ENCODE measurements around the gene SRGAP3.

SRGAP3 gene

DNA sequence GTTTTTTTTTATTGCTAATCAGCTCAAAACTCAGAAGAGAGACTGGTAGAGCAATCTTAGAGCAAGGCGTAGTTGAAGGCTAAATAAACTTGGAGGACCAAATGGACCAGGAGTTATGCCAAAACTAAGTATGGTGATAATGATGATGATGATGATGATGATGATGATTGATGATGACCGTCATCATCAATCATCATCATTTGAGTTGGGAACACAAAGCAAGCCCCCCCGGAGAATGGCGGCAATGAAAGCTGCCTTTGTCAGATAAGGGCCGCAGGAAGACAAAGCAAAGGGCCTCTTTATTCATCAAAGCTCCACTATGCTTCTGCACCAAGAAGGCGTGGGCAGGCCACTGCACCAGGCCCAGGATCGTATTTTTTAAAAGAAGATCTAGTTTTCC, 204.1 kb downstream of the SRGAP3 start:
- no peak for DNase-seq (ENCODE audit: low read depth)

DNA sequence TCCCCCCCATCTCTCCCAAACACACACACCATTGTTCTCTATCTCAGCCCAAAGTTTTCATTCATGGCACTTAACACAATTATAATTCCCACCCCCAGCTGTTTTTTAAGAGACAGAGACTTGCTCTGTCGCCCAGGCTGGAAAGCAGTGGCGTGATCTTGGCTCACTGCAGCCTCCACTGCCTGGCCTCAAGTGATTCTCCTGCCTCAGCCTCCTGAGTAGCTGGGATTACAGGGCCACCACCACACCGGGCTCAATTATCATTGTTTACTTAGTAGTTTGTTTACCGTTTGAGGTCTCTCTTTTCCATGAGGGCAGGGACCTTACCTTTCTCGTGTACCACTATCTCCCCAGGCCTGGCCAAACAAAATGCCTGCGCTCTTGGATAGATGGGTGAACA, 206.4 kb downstream of the SRGAP3 start:
- DNase-seq (ENCODE audit: low read depth) = no peak

DNA sequence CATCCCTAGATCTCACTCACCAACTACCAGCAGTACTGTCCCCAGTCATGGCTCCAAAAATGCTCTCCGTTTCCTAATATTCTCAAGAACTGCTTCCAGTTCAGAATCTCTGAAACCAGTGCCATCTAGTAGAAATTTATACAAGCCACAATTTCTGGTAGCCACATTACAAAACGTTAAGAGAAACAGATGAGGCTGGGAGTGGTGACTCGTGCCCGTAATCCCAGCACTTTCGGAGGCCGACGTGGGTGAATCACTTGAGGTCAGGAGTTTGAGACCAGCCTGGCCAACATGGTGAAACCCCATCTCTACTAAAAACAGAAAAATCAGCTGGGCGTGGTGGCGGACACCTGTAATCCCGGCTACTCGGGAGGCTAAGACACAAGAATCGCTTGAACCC, 207.8 kb downstream of the SRGAP3 start:
- DNase-seq (ENCODE audit: low read depth) = no peak

DNA sequence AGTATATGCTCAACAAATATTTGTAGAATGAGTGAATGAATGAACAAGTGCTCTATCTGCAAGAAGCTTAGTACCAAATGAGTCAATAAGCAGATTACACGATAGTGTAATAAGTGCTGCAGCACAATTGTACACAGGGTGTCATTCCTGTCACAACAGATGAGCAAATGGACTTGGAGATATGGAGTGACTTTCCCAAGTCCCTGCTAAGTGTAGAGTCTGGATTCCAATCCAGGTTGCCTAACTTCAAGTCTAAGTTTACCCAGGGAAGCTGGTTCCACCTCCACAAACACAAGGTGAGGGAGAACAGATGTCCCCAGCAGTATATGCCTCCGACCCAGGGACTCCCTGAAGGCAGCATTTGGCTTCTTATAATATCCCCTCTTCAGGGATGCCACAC, 208.4 kb downstream of the SRGAP3 start:
- no peak for DNase-seq (ENCODE audit: low read depth)

DNA sequence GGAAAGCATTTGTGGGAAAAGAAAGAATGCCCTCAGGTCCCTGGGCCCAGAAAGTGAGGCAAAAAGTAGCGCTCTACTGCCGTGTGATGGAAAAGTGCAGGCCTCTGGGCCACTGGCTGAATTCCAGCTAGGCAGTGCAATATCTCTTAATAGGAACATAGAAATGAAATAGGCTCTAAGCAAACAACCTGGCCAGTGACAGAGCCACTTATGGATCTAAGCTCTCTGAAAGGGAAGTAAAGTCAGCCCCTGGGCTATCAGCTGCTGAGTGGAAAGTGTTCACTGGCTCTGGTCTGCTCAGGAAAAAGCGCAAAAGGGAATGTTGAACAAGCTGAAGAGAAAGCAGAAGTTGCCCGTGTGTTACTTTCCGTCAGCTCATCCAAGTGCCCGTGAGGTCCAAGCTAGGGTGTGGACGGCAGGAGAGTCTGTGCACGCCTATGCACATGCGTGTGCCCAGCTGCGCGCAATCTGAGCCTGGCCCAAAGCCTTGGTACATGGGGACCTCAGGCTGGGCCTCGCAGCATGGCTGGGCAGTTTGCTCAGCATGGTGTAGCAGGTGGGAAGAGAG, 212.2 kb downstream of the SRGAP3 start:
- no peak for DNase-seq (ENCODE audit: low read depth)

DNA sequence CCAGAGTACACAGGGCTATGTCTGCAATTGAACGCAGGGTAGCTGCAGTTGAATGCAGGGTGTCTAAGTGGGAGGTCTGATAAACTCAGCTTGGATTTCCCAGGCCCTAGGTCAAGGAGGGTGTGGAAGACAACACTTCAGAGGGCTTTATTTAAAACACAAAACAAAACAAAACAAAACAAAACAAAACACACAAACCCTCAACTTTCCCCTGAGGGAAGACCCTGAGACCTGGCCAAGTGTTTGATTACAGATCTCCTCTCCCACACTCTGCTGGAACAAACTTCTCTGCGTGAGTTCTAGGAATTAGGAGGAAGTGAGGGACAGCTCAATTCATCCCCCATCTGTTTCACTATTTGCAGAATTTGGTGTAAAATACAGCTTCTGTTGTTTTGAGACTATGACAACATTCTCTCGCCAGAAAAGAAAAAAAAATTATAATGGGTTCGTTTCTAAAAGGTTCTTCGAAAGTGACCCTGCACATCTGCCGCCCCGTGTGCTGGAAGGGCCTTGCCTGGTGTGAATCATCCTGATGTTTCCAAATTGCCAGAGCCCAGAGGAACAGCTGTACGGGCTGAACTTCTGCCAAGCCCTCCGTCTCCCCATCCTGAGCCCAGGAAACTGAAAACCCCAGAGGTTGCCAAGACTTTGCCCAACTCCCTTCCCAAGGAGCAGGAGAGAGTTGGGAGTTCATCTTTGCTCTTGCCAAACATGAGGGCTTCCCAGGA, 212.9 kb downstream of the SRGAP3 start:
- no peak for DNase-seq (ENCODE audit: low read depth)

DNA sequence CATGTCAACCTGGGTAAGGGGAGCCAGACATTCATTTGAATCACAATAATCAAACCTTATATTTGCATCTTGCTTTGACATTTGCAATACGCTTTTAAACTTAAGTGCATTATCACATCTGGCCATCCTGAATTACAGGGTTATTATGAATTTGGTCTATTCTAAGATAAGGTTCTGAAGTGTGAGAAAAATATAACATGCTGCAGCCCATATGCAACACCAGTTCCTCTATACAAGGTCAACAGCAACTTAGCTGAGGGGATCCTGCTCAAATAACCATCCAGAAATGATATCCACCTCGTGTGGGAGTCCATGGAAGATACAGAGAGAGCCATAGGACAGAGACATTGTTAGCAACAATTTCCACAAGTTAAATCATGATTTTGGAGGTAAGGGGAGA, 213.5 kb downstream of the SRGAP3 start:
- DNase-seq (ENCODE audit: low read depth) = no peak

DNA sequence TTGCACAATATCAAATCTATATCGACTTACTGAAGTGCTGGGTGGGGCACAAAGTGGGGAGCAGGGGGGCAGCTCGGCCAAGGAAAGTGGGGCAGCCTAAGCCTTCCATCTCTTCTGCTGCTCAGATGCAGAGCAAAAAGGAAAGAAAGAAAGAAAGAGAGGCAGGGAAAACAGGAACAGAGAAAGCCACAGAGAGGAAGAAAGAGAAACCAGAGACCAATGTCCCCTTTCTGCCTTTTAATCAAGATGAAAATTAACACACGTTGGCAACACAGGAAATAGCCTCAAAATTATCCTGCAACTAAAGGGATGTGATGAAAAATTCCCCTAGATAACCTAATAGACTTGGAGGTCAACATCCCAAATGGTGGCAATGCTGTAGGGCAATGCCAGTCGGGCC, 214.0 kb downstream of the SRGAP3 start:
- DNase-seq (ENCODE audit: low read depth) = no peak

DNA sequence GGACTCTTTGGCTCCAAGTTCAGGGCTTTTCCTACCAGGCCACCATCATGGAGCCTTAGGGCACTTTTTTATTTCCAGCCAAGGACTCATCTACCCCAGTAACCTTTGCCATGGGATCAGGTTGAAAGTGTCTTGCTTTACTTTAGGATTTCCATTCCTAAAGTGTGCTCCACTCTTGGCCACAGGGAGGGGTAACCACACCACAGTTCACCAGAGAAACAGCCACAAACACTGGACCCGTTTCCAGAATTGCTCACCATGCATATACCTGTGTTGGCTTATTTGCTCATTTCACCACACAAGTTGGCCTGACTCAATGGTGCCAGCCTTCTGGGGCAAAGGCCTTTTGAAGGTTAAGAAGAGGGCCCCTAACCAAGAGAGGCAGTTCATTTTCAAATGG, 215.6 kb downstream of the SRGAP3 start:
- no peak for DNase-seq (ENCODE audit: low read depth)

DNA sequence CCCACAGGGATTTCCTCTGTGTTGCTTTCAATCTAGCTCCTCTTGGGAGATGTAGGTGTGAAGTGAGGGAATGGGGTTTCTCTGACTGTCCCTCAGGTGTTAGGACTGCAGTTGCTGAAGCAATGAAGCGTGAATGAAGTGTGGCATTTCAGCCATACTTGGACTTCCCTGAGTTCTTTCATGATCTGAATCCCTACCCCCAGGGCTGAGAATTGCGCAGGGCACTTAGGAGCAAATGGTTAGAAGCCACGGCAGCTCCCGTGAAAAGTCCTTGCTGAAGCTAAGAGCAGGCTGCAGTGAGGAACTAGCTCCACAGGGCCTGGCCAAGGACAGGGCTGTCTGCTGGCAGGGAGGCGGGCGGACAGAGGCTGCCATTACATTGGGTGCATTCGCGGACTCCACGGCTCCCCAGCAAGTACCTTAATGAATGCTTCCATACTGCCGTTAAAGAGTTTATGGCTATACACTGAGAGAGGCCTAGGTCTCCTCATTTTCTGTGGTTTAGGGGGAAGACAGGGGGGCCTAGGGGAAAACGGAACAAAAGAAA, 217.1 kb downstream of the SRGAP3 start:
- no peak for DNase-seq (ENCODE audit: low read depth)

DNA sequence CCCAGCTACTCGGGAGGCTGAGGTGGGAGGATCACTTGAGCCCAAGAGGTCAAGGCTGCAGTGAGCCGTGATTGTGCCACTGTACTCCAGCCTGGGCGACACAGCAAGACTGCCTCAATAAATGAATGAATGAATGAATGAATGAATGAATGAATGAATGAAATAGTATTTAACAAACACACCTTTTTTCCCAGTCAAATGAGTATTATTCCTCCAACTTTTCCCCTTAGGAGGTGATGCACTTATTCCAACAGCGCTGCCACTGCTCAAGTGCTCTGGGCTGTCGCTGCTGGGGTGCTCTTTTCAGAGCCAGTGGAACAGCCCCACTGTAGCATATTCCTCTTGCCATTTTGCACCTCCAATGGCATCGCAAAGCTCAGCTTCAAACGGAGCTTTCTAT, 219.4 kb downstream of the SRGAP3 start:
- DNase-seq (ENCODE audit: low read depth) = no peak

DNA sequence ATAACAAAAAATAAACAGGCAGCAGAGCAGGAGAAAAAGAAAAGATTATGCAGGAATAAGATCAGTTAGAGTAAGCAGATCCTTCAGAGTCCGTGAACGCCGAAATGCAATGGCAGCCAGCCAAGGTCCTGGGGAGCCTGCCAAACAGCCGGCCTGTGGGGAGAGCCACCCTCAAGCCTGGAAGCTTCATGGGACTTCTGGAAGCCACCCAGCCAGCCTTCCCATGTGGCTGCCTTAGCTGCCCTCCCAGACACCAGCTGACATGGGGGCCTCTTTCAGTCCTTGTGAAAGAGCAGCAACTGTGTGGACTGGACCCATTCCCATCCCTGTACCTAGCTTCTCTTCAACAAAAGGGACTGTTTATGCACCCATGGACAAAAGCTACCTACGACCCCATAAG, 221.3 kb downstream of the SRGAP3 start:
- no peak for DNase-seq (ENCODE audit: low read depth)

DNA sequence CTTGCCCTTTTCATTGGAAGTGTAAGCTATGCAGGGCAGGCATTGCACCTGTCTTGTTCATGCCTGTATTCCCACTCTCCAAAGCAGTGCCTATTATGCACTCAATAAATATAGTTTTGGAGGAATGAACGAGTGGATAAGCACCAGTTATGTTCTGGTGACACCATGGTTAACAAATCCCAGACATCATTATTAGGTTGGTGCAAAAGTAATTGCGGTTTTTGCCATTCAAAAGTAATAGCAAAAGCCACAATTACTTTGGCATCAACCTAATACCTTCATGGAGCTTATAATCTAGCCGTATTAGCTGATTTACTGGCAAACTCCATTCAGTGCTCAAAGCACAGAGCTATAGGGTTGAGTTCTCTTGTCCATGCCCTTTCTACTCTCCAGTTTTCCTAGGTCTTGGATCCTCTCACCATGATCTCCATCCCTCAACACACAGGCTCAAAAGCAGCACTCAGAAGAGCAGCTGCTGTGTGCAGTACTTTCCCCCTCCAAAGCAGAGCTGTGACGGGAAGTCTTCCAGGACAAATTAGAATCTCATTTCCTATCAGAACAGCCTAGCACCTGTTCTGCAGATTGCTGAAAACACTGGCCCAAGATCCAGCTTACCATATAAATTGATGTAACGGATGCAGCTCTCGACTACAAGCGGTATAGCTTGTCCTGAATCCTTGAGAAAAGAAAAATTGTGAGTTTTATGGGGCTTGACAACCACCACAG, 223.0 kb downstream of the SRGAP3 start:
- DNase-seq (ENCODE audit: low read depth) = no peak

DNA sequence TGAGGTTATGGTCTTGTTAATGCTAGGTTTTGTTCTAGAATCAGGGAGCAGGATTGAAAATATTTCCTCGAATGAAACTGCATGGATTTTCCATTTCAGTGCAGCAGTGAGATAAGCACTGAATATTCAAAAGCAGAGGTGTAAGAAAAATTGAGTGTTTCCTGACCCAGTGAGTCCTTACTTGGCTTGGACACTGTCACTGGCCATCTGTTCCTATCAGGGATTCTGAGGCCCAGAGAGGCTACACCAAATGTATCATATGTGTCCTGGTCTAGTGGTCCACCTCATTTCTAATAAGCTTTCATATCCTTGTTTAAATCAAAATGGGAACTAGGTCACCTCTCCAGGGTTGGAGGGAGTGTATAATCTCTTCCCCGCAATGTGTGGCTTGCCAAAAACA, 225.1 kb downstream of the SRGAP3 start:
- DNase-seq (ENCODE audit: low read depth) = no peak

DNA sequence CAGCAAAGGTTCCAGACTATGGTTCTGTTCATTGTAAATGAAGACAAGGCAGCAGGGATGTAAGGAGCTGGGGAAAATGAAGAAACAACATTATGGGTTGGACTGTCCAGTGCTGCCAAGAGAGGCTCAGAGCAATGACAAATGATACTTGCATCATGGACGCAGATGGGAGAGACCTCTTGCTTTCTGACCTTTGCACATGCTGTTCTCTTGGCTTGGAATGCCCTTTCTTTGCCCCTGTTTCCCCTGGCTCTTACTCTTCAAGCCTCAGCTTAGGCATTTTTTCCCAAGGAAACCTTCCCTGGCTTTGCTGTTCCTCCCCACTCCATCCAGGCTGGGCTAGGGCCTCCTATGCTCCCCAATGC, 226.2 kb downstream of the SRGAP3 start:
- no peak for DNase-seq (ENCODE audit: low read depth)

DNA sequence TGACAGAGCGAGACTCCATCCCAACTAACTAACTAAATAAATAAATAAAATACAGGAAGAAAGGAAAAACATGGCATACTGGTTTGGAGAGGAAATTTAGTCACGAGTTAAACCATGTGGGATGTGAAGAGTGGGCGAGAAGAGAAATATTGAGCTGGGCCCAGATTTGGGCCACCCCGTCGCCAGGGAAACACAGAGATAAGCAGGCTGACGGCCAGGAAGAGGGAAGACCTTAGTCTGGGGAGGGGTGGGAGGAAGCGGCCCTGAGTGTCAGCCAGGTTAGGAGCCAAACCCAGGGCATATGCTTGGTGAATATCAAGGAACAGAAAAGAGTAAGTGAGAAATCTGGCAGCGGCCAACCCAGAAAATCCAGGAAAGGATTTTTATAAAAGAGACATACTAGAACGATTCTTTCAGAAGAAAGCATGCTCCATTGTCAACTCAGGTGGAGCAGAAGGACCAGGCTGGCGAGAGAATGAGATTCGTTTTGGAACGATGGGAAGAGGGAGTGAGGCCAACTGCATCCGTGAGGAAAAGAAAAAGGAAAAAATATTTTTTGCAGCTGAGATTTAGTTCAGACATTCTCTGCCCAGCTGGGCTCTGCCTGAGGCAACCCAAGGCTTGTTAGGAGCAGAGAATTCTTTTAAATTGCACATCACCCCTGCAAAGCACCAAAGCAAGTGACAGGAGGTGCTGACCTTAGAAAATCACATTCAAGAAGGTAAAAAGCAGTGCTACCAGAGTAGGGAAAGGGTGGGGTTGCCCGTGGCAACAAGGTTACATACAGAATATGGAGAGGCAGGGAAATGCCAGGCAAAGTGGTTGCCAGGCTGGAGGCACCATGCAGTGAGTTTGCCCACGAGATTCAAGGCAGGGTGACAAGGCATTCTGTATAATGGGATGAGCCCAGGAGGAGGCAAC, 226.9 kb downstream of the SRGAP3 start:
- no peak for DNase-seq (ENCODE audit: low read depth)

DNA sequence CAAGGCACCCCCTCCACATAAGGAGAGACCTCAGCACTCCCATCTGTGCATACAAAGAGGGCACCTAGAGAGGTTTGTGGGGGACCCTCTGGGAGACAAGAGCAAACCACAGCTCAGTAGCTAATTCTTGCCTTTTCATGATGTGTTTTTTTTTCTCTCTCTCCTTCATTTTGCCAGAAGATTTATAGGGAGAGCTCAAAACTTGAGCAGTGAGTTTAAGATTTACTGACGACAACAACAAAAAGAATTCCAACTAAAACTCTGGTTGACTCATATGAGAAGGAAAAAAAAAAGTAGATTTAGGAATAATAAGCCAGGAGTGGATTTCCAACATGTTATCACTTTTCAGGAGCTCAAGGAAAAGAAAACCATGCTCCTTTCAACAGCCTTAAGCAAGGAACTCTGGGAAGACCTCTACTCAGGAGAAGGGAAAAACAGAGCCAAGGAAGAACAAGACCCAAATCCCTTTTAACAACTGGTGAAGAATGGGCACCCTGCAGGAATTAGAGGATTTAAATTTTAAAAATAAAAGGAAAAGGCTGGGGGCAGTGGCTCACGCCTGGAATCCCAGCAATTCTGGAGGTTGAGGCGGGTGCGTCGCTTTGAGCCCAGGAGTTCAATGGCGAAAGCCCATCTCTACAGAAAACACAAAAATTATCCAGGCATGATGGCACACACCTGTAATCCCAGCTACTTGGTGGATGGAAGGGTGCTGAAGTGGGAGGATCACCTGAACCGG, 228.0 kb downstream of the SRGAP3 start:
- DNase-seq (ENCODE audit: low read depth) = no peak

DNA sequence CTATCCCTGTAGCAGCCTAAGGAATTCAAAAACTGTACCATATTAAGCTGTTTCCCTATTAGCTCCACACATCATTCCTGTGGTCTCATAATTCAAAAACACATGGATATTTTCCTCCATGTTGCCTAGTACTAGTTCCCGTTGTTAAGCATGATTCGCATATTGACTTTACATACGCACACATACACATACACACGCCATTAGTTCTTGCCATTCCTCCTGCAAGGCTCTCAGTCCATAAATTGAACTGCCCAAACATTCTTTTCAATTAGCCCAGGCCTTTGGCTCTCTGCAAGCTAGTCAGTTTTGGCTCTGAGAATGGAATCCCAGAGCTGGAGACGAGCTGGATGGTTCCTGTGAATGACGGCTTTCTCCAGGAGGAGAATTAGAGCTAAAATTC, 229.0 kb downstream of the SRGAP3 start:
- no peak for DNase-seq (ENCODE audit: low read depth)

DNA sequence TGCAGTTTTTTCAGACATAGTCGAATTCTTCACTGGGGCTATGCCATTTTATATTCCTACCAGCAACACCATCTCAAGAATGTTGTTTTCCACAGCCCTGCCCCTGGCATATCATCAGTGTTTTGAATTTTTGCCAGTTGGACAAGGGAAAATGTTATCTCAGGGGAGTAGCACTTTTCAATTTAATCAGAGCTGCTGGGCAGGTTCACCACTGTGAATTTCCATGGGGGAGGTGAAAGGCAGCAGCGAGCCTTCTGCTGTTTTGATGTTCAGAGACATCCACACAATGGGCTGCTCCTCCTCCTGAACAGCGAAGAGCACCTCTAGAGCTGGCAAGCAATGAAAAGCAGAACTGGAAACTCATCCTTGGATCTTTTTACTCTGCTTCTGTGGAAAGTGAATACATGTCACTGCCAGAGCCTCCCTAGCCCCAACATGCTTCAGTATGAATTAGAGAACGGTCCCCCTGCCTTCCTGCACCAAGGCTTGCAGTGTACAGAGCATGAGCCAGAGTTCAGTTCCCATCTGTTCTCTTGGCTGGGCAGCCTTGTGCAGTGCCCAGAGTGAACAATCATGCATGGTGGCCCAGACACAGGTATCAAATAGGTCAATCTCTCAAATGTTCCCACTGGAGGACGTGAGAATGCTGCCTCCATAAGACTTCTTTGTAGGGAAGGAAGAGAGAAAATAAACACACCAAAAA, 230.0 kb downstream of the SRGAP3 start:
- DNase-seq (ENCODE audit: low read depth) = no peak

DNA sequence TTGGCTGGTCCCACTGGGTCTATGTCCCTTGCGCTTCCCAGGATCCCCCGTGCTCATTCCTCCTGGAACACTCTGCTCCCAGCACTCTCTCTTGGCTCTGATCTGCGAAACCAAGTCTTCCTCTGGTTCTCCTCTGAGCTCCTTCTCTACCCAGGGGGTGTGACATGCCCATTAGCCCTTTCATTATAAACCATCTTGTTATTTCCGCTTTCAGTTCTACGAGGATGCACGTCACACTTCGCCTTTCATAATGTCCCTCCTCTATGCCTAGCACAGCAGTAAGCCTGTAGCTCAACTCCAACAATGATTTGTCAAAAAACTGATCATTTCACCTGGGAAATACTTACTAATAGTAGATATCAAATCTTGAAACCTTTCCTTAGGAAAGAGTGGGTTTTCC, 234.2 kb downstream of the SRGAP3 start:
- DNase-seq (ENCODE audit: low read depth) = no peak

All from HS-5 (cell line).